H1 (cell line): ENCODE results near the gene ZXDC. TPM values are rescaled to one million over a fixed set of nuclear protein-coding genes. Genes with fewer than 3 reads are reported as not detected.

Experiments used
- CTCF ChIA-PET: fragments of 300-600 bp; sonication (Branson Sonifier 250); formaldehyde crosslinking; loops from one replicate; lab custom pipeline; 2021; ENCODE audit not compliant: partially characterized antibody; lab: Charles Lee
- POLR2A ChIA-PET: fragments of 300-600 bp; sonication (Branson Sonifier 250); formaldehyde crosslinking; loops from one replicate; lab custom pipeline; 2021; ENCODE audit warnings: inconsistent platforms; ENCODE audit not compliant: partially characterized antibody; lab: Charles Lee
- DNase-seq, 2 experiments: peaks; one replicate each; pipeline versions ENCODE4 v3.0.0 to v3.0.0-alpha.2; 2010 to 2022; ENCODE audit warnings: low spot score in 2 of 2, low read depth in 1 of 2, mixed read lengths in 1 of 2
- FAIRE-seq: peaks from 2 replicates; lab custom pipeline; 2011; peaks lifted over from hg19 to GRCh38; lab: Jason Lieb, UNC
- H2AFZ ChIP-seq: 2 replicates; pipeline ENCODE4 v1.8.1; 2012; ENCODE audit warnings: low read length, inconsistent platforms
- H2AK5ac ChIP-seq: 2 replicates; pipeline ENCODE4 v1.6.1; 2013; ENCODE audit warnings: low read depth, low read length
- H2BK120ac ChIP-seq: replicated peaks from 2 replicates; pipeline ENCODE3; 2013; ENCODE audit warnings: low read depth, low read length, inconsistent platforms
- H2BK12ac ChIP-seq: 2 replicates; pipeline ENCODE4 v1.6.1; 2013; ENCODE audit warnings: low read depth, low read length
- H2BK15ac ChIP-seq: 2 replicates; pipeline ENCODE4 v1.6.1; 2013; ENCODE audit warnings: low read length
- H2BK20ac ChIP-seq: 2 replicates; pipeline ENCODE4 v1.6.1; 2013; ENCODE audit warnings: low read length
- H2BK5ac ChIP-seq: 2 replicates; pipeline ENCODE4 v1.6.1; 2013; ENCODE audit warnings: low read depth, low read length
- H3K14ac ChIP-seq: 2 replicates; pipeline ENCODE4 v1.6.1; 2013; ENCODE audit warnings: inconsistent platforms; ENCODE audit not compliant: insufficient read length
- H3K18ac ChIP-seq: 2 replicates; pipeline ENCODE4 v1.6.1; 2013; ENCODE audit warnings: low read length; ENCODE audit errors: extremely low read depth
- H3K23ac ChIP-seq: 2 replicates; pipeline ENCODE4 v1.6.1; 2013; ENCODE audit warnings: inconsistent platforms; ENCODE audit not compliant: insufficient read length
- H3K23me2 ChIP-seq: 2 replicates; pipeline ENCODE4 v1.6.1; 2013; ENCODE audit warnings: low read depth, low read length
- H3K27ac ChIP-seq: 2 replicates; pipeline ENCODE4 v1.6.1; 2011; ENCODE audit warnings: low read depth, low read length, inconsistent platforms
- H3K27me3 ChIP-seq, 4 experiments: replicated peaks in 1 of 4; 1 replicate in 1 of 4; 2 replicates in 3 of 4; pipeline versions ENCODE4 v1.6.1 to v1.8.1; 2011 to 2013; ENCODE audit warnings: low read length in 3 of 4, mild to moderate bottlenecking in 3 of 4, inconsistent platforms in 2 of 4, mixed read lengths in 2 of 4, moderate library complexity in 1 of 4; ENCODE audit not compliant: control insufficient read depth in 3 of 4, insufficient read depth in 3 of 4; ENCODE audit errors: extremely low read depth in 1 of 4
- H3K36me3 ChIP-seq, 4 experiments: 2 replicates each; pipeline versions ENCODE4 v1.6.1 to v1.8.1; 2011 to 2013; ENCODE audit warnings: mild to moderate bottlenecking in 4 of 4, low read length in 3 of 4, moderate library complexity in 2 of 4, control low read depth in 1 of 4, inconsistent platforms in 1 of 4; ENCODE audit not compliant: insufficient read depth in 4 of 4, control insufficient read depth in 2 of 4
- H3K4ac ChIP-seq: replicated peaks from 2 replicates; pipeline ENCODE3; 2013; ENCODE audit warnings: low read length, low read depth, mixed read lengths, inconsistent platforms; ENCODE audit not compliant: insufficient read length
- H3K4me1 ChIP-seq, 4 experiments: replicated peaks in 1 of 4; 1 replicate in 1 of 4; 2 replicates in 3 of 4; pipeline versions ENCODE4 v1.6.1 to v1.8.1; 2011 to 2013; ENCODE audit warnings: low read length in 3 of 4, inconsistent platforms in 2 of 4, mixed read lengths in 1 of 4; ENCODE audit not compliant: insufficient read depth in 4 of 4, control insufficient read depth in 3 of 4
- H3K4me2 ChIP-seq, 2 experiments: 2 replicates each; pipeline versions ENCODE4 v1.6.1 to v1.8.1; 2011 to 2013; ENCODE audit warnings: low read depth in 2 of 2, low read length in 2 of 2, control low read depth in 1 of 2, inconsistent platforms in 1 of 2, mild to moderate bottlenecking in 1 of 2; ENCODE audit not compliant: insufficient read depth in 1 of 2
- H3K4me3 ChIP-seq, 4 experiments: fragments of 200-600, 300-600 bp in 1 of 4; sonication (generic), shearing (Covaris generic), sonication (Bioruptor Twin) in 1 of 4; 2 replicates each; pipeline versions ENCODE4 v1.5.1 to v1.8.1; 2011 to 2016; ENCODE audit warnings: low read length in 4 of 4, low read depth in 3 of 4, control low read depth in 2 of 4, inconsistent platforms in 2 of 4, mild to moderate bottlenecking in 2 of 4, mixed read lengths in 1 of 4, moderate library complexity in 1 of 4; ENCODE audit not compliant: insufficient read depth in 2 of 4; ENCODE audit errors: extremely low read depth in 1 of 4
- H3K56ac ChIP-seq: replicated peaks from 2 replicates; pipeline ENCODE3; 2013; ENCODE audit warnings: low read depth, mild to moderate bottlenecking, mixed read lengths, low read length, inconsistent platforms; ENCODE audit not compliant: insufficient read length
- H3K79me1 ChIP-seq: 2 replicates; pipeline ENCODE4 v1.6.1; 2013; ENCODE audit warnings: low read depth, low read length, control low read depth
- H3K79me2 ChIP-seq, 2 experiments: 2 replicates each; pipeline versions ENCODE4 v1.6.1 to v1.8.1; 2012 to 2013; ENCODE audit warnings: low read length in 2 of 2, mild to moderate bottlenecking in 2 of 2, inconsistent platforms in 1 of 2; ENCODE audit not compliant: insufficient read depth in 2 of 2, control insufficient read depth in 1 of 2
- H3K9ac ChIP-seq, 4 experiments: replicated peaks in 1 of 4; 1 replicate in 1 of 4; 2 replicates in 3 of 4; pipeline versions ENCODE4 v1.6.1 to v1.8.1; 2011 to 2013; ENCODE audit warnings: low read depth in 3 of 4, low read length in 3 of 4, control low read depth in 2 of 4, mild to moderate bottlenecking in 2 of 4, moderate library complexity in 2 of 4, inconsistent platforms in 1 of 4; ENCODE audit errors: extremely low read depth in 1 of 4
- H3K9me3 ChIP-seq, 2 experiments: 2 replicates each; pipeline versions ENCODE4 v1.6.1 to v1.8.1; 2012 to 2013; ENCODE audit warnings: mild to moderate bottlenecking in 2 of 2, moderate library complexity in 2 of 2, control low read depth in 1 of 2, inconsistent platforms in 1 of 2, low read depth in 1 of 2, low read length in 1 of 2, mixed read lengths in 1 of 2; ENCODE audit not compliant: insufficient read depth in 2 of 2
- H4K20me1 ChIP-seq, 2 experiments: replicated peaks in 1 of 2; 2 replicates each; pipeline versions ENCODE3 to v1.8.1; 2011 to 2013; ENCODE audit warnings: inconsistent platforms in 2 of 2, low read length in 2 of 2, mild to moderate bottlenecking in 1 of 2; ENCODE audit not compliant: insufficient read depth in 2 of 2, control insufficient read depth in 1 of 2
- H4K5ac ChIP-seq: 2 replicates; pipeline ENCODE4 v1.6.1; 2013; ENCODE audit warnings: low read length, low read depth, mixed read lengths, inconsistent platforms; ENCODE audit not compliant: insufficient read length
- H4K8ac ChIP-seq: 2 replicates; pipeline ENCODE4 v1.8.0; 2013; ENCODE audit warnings: mild to moderate bottlenecking, moderate library complexity, low read length, inconsistent platforms; ENCODE audit not compliant: insufficient read depth; ENCODE audit errors: extremely low read depth
- H4K91ac ChIP-seq: replicated peaks from 2 replicates; pipeline ENCODE3; 2013; ENCODE audit warnings: low read length, mixed read lengths, inconsistent platforms; ENCODE audit not compliant: insufficient read length
- CHD2 ChIP-seq: IDR thresholded peaks from 2 replicates; pipeline ENCODE4 v1.6.1; 2012; ENCODE audit warnings: low read length, improper control_type of control experiment
- CREB1 ChIP-seq: IDR thresholded peaks from 2 replicates; pipeline ENCODE4 v1.6.1; 2012; ENCODE audit warnings: inconsistent platforms
- GTF2F1 ChIP-seq: IDR thresholded peaks from 2 replicates; pipeline ENCODE4 v1.6.1; 2012; ENCODE audit warnings: low read depth, low read length, improper control_type of control experiment, borderline replicate concordance
- JUN ChIP-seq: IDR thresholded peaks from 2 replicates; pipeline ENCODE4 v1.6.1; 2011; ENCODE audit warnings: low read depth, mild to moderate bottlenecking, improper control_type of control experiment, low read length
- NANOG ChIP-seq: IDR thresholded peaks from 2 replicates; pipeline ENCODE4 v1.6.1; 2011; ENCODE audit warnings: low read length, low read depth, mild to moderate bottlenecking, inconsistent platforms; ENCODE audit not compliant: insufficient read depth, poor library complexity, severe bottlenecking
- PHF8 ChIP-seq: fragments of 200-600 bp; sonication (generic); conservative IDR thresholded peaks from 2 replicates; pipeline ENCODE4 v1.7.1; 2012; ENCODE audit warnings: low read depth, mild to moderate bottlenecking, inconsistent platforms, low read length, moderate library complexity
- POU5F1 ChIP-seq: IDR thresholded peaks from 2 replicates; pipeline ENCODE4 v1.6.1; 2011; ENCODE audit warnings: low read depth, mild to moderate bottlenecking, low read length, moderate library complexity
- RFX5 ChIP-seq: IDR thresholded peaks from 2 replicates; pipeline ENCODE4 v1.6.1; 2011; ENCODE audit warnings: low read depth, low read length, improper control_type of control experiment, borderline replicate concordance
- SUZ12 ChIP-seq: fragments of 200-600 bp; sonication (generic); IDR thresholded peaks from 2 replicates; pipeline ENCODE4 v1.6.1; 2012; ENCODE audit warnings: mild to moderate bottlenecking, inconsistent platforms, low read length, moderate library complexity, mixed read lengths
- TAF1 ChIP-seq: IDR thresholded peaks from 2 replicates; pipeline ENCODE4 v1.6.1; 2011; ENCODE audit warnings: mild to moderate bottlenecking, low read depth, low read length
- TBP ChIP-seq: IDR thresholded peaks from 2 replicates; pipeline ENCODE4 v1.6.1; 2011; ENCODE audit warnings: low read depth, low read length, improper control_type of control experiment
- TEAD4 ChIP-seq: IDR thresholded peaks from 2 replicates; pipeline ENCODE4 v1.6.1; 2012; ENCODE audit warnings: low read depth, low read length, inconsistent platforms, mixed read lengths
- YY1 ChIP-seq: IDR thresholded peaks from 2 replicates; pipeline ENCODE4 v1.6.1; 2011; ENCODE audit warnings: low read depth, mild to moderate bottlenecking, low read length
- WGBS, 2 experiments: shearing (Covaris generic) in 1 of 2; methylation state at CpG; one replicate each; pipeline versions ENCODE4 v1.1.6 to v1.1.7; 2013 to 2015; ENCODE audit warnings: low lambda C conversion rate in 2 of 2, mixed read lengths in 2 of 2, inconsistent platforms in 1 of 2, low coverage in 1 of 2, missing lambda C conversion rate in 1 of 2; ENCODE audit not compliant: insufficient replicate concordance in 2 of 2, insufficient coverage in 1 of 2, insufficient read length in 1 of 2; ENCODE audit errors: extremely low coverage in 1 of 2, missing lambda C conversion rate in 1 of 2; 5-methylcytosine and 5-hydroxymethylcytosine counted together
- polyA plus RNA-seq, 7 experiments: library from polyadenylated mRNA; depleted of rRNA in 3 of 7; stranded (reverse) in 5 of 7; unstranded in 2 of 7; fragments of >200 nt in 5 of 7; fragments of 200-250 nt in 2 of 7; gene quantifications; 1 replicate in 5 of 7; 2 replicates in 1 of 7; 4 replicates in 1 of 7; pipeline versions ENCODE4 v1.2.1 to v1.2.3, GENCODE V29; 2011 to 2013; ENCODE audit warnings: missing spikeins in 2 of 7, mixed read lengths in 2 of 7
- total RNA-seq: library from RNA; stranded (reverse); fragmentation: NEBNext Ultra II Directional; extraction: Animal tissue kit (Norgen Biotek cat#: 25700); gene quantifications from 2 replicates; pipeline ENCODE4 v1.2.1, GENCODE V29; 2021

Gene ZXDC
- total and polyA plus RNA-seq, 2 of the 8 experiments (the other 6 are each of a cell fraction or from before 2014, with no cell fraction given): 12.7 to 24.3 TPM

GRCh38 chr3:126493051-126493450 lies 17.4 kb upstream of the ZXDC start:
- Histone ChIP-seq H4K8ac (no peak overlapping the region), H3K18ac (no peak overlapping the region), H2BK120ac (no peak overlapping the region), H4K20me1 (no peaks in the 10 kb centered on the region), H3K27me3 (no peaks in the 10 kb centered on the region), H2AK5ac (no peak overlapping the region), H2BK12ac (no peak overlapping the region), H3K14ac (no peak overlapping the region), H3K4me2 (no peak overlapping the region), H2BK15ac (no peak overlapping the region), H3K23ac (no peak overlapping the region), H3K27ac (no peak overlapping the region), H3K9me3 (no peaks in the 10 kb centered on the region), H2BK20ac (no peak overlapping the region), H2AFZ (no peak overlapping the region), H3K4me3 (no peak overlapping the region), H3K56ac (no peak overlapping the region), H3K79me1 (no peaks in the 10 kb centered on the region), H4K91ac (peak overlapping the region; percentile 27), H3K23me2 (0 out of 2 replicates have a peak, but pooled peaks cover 1% of the 10 kb centered on the region), H3K4ac (no peak overlapping the region), H2BK5ac (no peak overlapping the region), H3K36me3 (no peaks in the 10 kb centered on the region), H3K79me2 (no peaks in the 10 kb centered on the region), H3K4me1 (peaks cover 0 to 6% (median 0%) of the 10 kb centered on the region in 4 experiments; a peak in 1 of 7 replicates), H4K5ac (no peak overlapping the region), H3K9ac (no peak overlapping the region)
- POLR2A ChIA-PET: interaction anchor here (1.5 kb wide), 1 partner anchor 9 kb away, joined by 4 read pairs; no protein-coding TSS in a partner anchor
- CTCF ChIA-PET: interaction anchor here (0.9 to 1.0 kb wide), 2 partner anchors 13 to 18 kb away, joined by 3 read pairs; no protein-coding TSS in a partner anchor
- no peak for TF ChIP-seq TEAD4
- TF ChIP-seq PHF8: no peak
- no peak for TF ChIP-seq NANOG
- TF ChIP-seq YY1: no peak
- no peak for TF ChIP-seq TAF1
- TF ChIP-seq JUN: no peak
- no peak for TF ChIP-seq GTF2F1
- no peak for TF ChIP-seq TBP
- no peak for TF ChIP-seq CREB1
- TF ChIP-seq CHD2: no peak
- TF ChIP-seq RFX5: no peak
- no peak for TF ChIP-seq POU5F1
- TF ChIP-seq SUZ12: no peak
- DNase-seq (no peak), FAIRE-seq (no peak)
- WGBS, 2 experiments: 88% methylated on average over 14 of the region's 14 CpGs; no CpG with 5 or more reads in 1 of the 2 experiments
